Stomach (tissue), 4 donors: Measurements from ENCODE around the gene MRPS31.

Experiments
- EP300 ChIP-seq: sonication (generic); formaldehyde crosslinking; IDR thresholded peaks from one replicate; pipeline ENCODE4 v1.6.1; 2017; ENCODE audit warnings: antibody characterized with exemption
- TF ChIP-seq, protein P1 (sequence below), 7 experiments: fragments of 450-650 bp in 4 of 7; fragments of 200-600 bp in 3 of 7; sonication (generic) in 3 of 7; IDR thresholded peaks; one replicate each; pipeline ENCODE4 v1.5.1; 2016 to 2019; ENCODE audit warnings: antibody characterized with exemption in 7 of 7, control low read depth in 2 of 7, mild to moderate bottlenecking in 1 of 7

DNA sequence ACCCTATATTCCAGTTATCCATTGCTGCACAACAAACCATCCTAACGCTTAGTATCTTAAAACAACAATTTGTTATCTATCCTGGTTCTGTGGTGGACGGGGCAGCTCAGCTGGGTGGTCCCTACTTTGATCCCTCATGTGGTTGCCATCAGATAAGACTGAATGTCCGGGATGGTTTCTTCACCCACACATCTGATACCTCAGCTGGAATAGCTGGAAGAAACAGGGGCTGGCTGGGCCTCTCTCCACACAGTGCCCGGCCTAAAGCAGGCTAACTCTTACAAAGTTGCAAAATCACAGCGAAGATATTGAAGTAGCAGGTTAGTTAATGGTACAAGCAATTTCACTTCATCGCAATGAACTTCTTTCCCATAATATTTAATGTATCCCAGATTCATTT lies 3.7 kb upstream of the MRPS31 start:
- TF ChIP-seq, protein P1, sequence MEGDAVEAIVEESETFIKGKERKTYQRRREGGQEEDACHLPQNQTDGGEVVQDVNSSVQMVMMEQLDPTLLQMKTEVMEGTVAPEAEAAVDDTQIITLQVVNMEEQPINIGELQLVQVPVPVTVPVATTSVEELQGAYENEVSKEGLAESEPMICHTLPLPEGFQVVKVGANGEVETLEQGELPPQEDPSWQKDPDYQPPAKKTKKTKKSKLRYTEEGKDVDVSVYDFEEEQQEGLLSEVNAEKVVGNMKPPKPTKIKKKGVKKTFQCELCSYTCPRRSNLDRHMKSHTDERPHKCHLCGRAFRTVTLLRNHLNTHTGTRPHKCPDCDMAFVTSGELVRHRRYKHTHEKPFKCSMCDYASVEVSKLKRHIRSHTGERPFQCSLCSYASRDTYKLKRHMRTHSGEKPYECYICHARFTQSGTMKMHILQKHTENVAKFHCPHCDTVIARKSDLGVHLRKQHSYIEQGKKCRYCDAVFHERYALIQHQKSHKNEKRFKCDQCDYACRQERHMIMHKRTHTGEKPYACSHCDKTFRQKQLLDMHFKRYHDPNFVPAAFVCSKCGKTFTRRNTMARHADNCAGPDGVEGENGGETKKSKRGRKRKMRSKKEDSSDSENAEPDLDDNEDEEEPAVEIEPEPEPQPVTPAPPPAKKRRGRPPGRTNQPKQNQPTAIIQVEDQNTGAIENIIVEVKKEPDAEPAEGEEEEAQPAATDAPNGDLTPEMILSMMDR (IDR thresholded peaks at IDR 0.05) = no peak
- no peak for TF ChIP-seq EP300
